ENCODE measurements around the gene MDGA2. TPM values are rescaled to one million over a fixed set of nuclear protein-coding genes. Genes with fewer than 3 reads are reported as not detected.

Gene MDGA2
- total RNA-seq, 1 donor from 2014 or later: 0.19 TPM

GRCh38 chr14:47270715-47271114 is 404.7 kb downstream of the MDGA2 start:
- Mint-ChIP-seq H3K27ac (no peak overlapping the region), H3K27me3 (no peaks in the 10 kb centered on the region)

GRCh38 chr14:47269756-47270492 is 405.5 kb downstream of the MDGA2 start:
- Mint-ChIP-seq H3K9me3 (ENCODE audit: low read depth) (no peaks in the 10 kb centered on the region), H3K27me3 (no peaks in the 10 kb centered on the region), H3K27ac (no peak overlapping the region), H3K4me3 (ENCODE audit: low read depth) (no peak overlapping the region), H3K4me1 (ENCODE audit: low read depth) (no peaks in the 10 kb centered on the region), H3K36me3 (ENCODE audit: insufficient read depth) (no peaks in the 10 kb centered on the region)
- DNase-seq (ENCODE audit: low spot score, unreplicated experiment): no peak
- TF ChIP-seq CTCF (IDR thresholded peaks at IDR 0.05; ENCODE audit: unreplicated experiment): no peak

More at GRCh38 chr14:47270715-47271114, 404.7 kb downstream of the MDGA2 start:
- no peak for DNase-seq (ENCODE audit: low spot score, unreplicated experiment)
- no peak for TF ChIP-seq CTCF (IDR thresholded peaks at IDR 0.05; ENCODE audit: unreplicated experiment)
- no peaks in the 10 kb centered on the region for H3K36me3 Mint-ChIP-seq (ENCODE audit: insufficient read depth)
- no peaks in the 10 kb centered on the region for H3K9me3 Mint-ChIP-seq (ENCODE audit: low read depth)
- H3K4me1 Mint-ChIP-seq (ENCODE audit: low read depth): no peaks in the 10 kb centered on the region
- no peak overlapping the region for H3K4me3 Mint-ChIP-seq (ENCODE audit: low read depth)

GRCh38 chr14:47264842-47265241 is 410.6 kb downstream of the MDGA2 start:
- H3K27me3 Mint-ChIP-seq: no peaks in the 10 kb centered on the region
- no peaks in the 10 kb centered on the region for H3K9me3 Mint-ChIP-seq (ENCODE audit: low read depth)
- no peak for DNase-seq (ENCODE audit: low spot score, unreplicated experiment)
- no peak overlapping the region for H3K27ac Mint-ChIP-seq
- no peak for TF ChIP-seq CTCF (IDR thresholded peaks at IDR 0.05; ENCODE audit: unreplicated experiment)
- no peak overlapping the region for H3K4me3 Mint-ChIP-seq (ENCODE audit: low read depth)
- H3K4me1 Mint-ChIP-seq (ENCODE audit: low read depth): no peaks in the 10 kb centered on the region
- H3K36me3 Mint-ChIP-seq (ENCODE audit: insufficient read depth): no peaks in the 10 kb centered on the region

- H3K9me3 Mint-ChIP-seq (ENCODE audit: low read depth): no peaks in the 10 kb centered on the region
- no peaks in the 10 kb centered on the region for H3K36me3 Mint-ChIP-seq (ENCODE audit: insufficient read depth)
- H3K4me3 Mint-ChIP-seq (ENCODE audit: low read depth): no peak overlapping the region
- no peak for DNase-seq (ENCODE audit: low spot score, unreplicated experiment)
- H3K27ac Mint-ChIP-seq: no peak overlapping the region
- H3K4me1 Mint-ChIP-seq (ENCODE audit: low read depth): no peaks in the 10 kb centered on the region
- no peak for TF ChIP-seq CTCF (IDR thresholded peaks at IDR 0.05; ENCODE audit: unreplicated experiment)
- no peaks in the 10 kb centered on the region for H3K27me3 Mint-ChIP-seq
These were observed 412.6 kb downstream of the MDGA2 start for GRCh38 chr14:47262801-47263200.

- no peaks in the 10 kb centered on the region for H3K9me3 Mint-ChIP-seq (ENCODE audit: low read depth)
These were observed 414.1 kb downstream of the MDGA2 start for GRCh38 chr14:47261350-47261749.

More at GRCh38 chr14:47261350-47261749, 414.1 kb downstream of the MDGA2 start:
- H3K27me3 Mint-ChIP-seq: no peaks in the 10 kb centered on the region
- H3K4me1 Mint-ChIP-seq (ENCODE audit: low read depth): peaks cover 1% of the 10 kb centered on the region
- no peaks in the 10 kb centered on the region for H3K36me3 Mint-ChIP-seq (ENCODE audit: insufficient read depth)
- H3K27ac Mint-ChIP-seq: no peak overlapping the region
- H3K4me3 Mint-ChIP-seq (ENCODE audit: low read depth): no peak overlapping the region
- TF ChIP-seq CTCF (IDR thresholded peaks at IDR 0.05; ENCODE audit: unreplicated experiment): no peak
- DNase-seq (ENCODE audit: low spot score, unreplicated experiment): no peak

Measured in progenitor cell of endocrine pancreas (in vitro differentiated cells).